ENCODE measurements around the gene PDE4D. TPM values are rescaled to one million over a fixed set of nuclear protein-coding genes. Genes with fewer than 3 reads are reported as not detected.

The PDE4D gene
- total RNA-seq, 4 donors from 2014 or later: 35.0 to 121 (median 63.4) TPM

DNA sequence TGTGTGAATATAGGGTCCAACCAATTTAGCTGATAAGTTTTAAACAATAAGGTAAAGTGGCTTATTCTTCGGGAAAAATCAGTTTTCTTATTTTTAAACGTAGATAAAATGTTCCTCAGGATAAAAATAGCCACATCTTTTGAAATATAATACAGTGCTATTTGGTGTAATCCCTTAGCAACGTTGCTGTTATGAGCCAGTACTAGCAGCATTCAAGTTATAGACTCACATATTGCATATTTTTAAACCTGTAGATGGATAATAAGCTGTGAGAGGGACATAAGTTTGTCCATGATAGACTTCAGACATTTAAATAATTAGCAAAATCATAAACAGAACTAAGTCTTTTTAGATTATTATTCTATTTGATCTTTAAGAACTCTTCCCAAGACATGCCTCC lies 6.3 kb downstream of the PDE4D start:
- no peaks in the 10 kb centered on the region for H3K36me3 ChIP-seq
- H3K27me3 ChIP-seq: peaks cover 9% of the 10 kb centered on the region
- TF ChIP-seq POLR2A (IDR thresholded peaks at IDR 0.05) (no peak), POLR2AphosphoS5 (IDR thresholded peaks at IDR 0.05) (no peak), EP300 (IDR thresholded peaks at IDR 0.05) (no peak)
- TF ChIP-seq, protein P1, sequence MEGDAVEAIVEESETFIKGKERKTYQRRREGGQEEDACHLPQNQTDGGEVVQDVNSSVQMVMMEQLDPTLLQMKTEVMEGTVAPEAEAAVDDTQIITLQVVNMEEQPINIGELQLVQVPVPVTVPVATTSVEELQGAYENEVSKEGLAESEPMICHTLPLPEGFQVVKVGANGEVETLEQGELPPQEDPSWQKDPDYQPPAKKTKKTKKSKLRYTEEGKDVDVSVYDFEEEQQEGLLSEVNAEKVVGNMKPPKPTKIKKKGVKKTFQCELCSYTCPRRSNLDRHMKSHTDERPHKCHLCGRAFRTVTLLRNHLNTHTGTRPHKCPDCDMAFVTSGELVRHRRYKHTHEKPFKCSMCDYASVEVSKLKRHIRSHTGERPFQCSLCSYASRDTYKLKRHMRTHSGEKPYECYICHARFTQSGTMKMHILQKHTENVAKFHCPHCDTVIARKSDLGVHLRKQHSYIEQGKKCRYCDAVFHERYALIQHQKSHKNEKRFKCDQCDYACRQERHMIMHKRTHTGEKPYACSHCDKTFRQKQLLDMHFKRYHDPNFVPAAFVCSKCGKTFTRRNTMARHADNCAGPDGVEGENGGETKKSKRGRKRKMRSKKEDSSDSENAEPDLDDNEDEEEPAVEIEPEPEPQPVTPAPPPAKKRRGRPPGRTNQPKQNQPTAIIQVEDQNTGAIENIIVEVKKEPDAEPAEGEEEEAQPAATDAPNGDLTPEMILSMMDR (IDR thresholded peaks at IDR 0.05): no peak
- H3K4me1 ChIP-seq: no peaks in the 10 kb centered on the region
- no peak overlapping the region for H3K27ac ChIP-seq
- no peak overlapping the region for H3K4me3 ChIP-seq
- H3K9me3 ChIP-seq: no peaks in the 10 kb centered on the region
- no peak for ATAC-seq
- 43 to 57% methylated on average over 3 of the region's 3 CpGs for whole genome bisulfite sequencing, 2 donors (ENCODE audit: low coverage in 1 of 2)

DNA sequence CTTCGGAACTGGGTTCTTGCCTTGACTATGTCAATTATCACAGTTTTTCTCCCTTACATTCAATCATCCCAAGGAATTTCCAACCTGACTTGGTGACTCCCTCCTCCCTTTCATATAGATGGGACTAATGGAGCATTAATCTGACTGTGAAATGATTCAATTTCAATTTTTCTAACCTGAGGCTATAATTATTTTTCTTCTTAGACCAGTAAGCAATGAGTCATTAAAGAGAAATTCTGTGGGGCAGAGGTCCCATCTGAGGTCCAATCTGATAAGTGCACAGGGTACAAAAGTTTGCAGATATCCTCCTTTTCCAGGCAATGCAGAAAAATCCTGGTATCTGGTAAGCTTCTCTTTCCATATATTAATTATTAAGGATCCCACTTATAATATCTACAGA lies 18.9 kb downstream of the PDE4D start:
- 86 to 100% methylated on average over 1 of the region's 1 CpG for WGBS, 2 donors (ENCODE audit: low coverage in 1 of 2)
- Histone ChIP-seq H3K4me1 (no peaks in the 10 kb centered on the region), H3K27ac (no peak overlapping the region), H3K9me3 (no peaks in the 10 kb centered on the region), H3K4me3 (no peak overlapping the region), H3K36me3 (no peaks in the 10 kb centered on the region), H3K27me3 (no peaks in the 10 kb centered on the region)
- TF ChIP-seq POLR2AphosphoS5 (IDR thresholded peaks at IDR 0.05) (no peak), EP300 (IDR thresholded peaks at IDR 0.05) (no peak)
- TF ChIP-seq, protein P1 (IDR thresholded peaks at IDR 0.05): no peak
- ATAC-seq: no peak

DNA sequence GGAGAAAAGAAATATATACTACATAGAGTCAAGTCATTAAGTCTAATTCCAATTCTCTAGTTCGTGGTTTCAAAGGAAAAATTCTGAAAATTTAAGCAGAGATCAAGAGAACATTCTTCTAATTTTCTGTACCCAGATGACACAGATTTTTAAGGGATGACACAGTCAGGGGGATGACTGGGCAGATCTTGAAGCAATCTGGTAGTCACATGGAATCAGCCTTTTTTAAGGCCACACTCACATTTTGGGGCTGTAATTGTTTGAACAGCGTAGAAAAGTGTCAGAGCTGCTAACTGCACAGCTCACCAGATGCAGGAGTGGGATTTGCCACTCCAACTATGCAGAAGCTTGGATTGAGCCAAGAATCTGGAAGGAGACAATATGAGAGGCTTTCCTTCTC lies 20.4 kb downstream of the PDE4D start:
- 65 to 93% methylated on average over 2 of the region's 2 CpGs for WGBS, 2 donors (ENCODE audit: low coverage in 1 of 2)
- H3K4me3 ChIP-seq: no peak overlapping the region
- ATAC-seq: no peak
- H3K27me3 ChIP-seq: no peaks in the 10 kb centered on the region
- no peak overlapping the region for H3K27ac ChIP-seq
- no peaks in the 10 kb centered on the region for H3K36me3 ChIP-seq
- H3K4me1 ChIP-seq: no peaks in the 10 kb centered on the region
- TF ChIP-seq, protein P1 (IDR thresholded peaks at IDR 0.05): no peak
- TF ChIP-seq EP300 (IDR thresholded peaks at IDR 0.05) (no peak), POLR2AphosphoS5 (IDR thresholded peaks at IDR 0.05) (no peak), POLR2A (IDR thresholded peaks at IDR 0.05) (no peak)
- H3K9me3 ChIP-seq: no peaks in the 10 kb centered on the region

DNA sequence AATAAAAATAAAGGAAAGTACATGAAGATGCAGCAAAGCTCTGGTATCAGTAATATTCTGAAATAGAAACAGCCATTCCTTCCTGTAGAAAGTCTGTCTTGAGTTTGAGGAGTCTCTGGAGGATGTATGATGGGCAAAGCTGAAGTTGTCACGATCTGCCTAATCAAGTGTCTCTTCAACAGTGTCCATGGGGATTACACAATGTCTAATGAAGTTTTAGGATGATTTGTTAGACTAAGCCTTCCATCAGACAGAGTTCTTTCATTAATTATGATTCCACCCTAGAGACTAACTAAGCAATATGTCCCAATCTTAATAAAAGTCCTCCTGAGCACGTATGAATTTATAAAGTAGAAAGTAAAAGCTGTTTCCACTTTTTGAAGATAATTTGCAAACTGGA lies 26.9 kb downstream of the PDE4D start:
- Histone ChIP-seq H3K9me3 (no peaks in the 10 kb centered on the region), H3K36me3 (no peaks in the 10 kb centered on the region), H3K27ac (no peak overlapping the region), H3K27me3 (no peaks in the 10 kb centered on the region), H3K4me3 (no peak overlapping the region), H3K4me1 (no peaks in the 10 kb centered on the region)
- 73 to 90% methylated on average over 2 of the region's 2 CpGs for WGBS, 2 donors (ENCODE audit: low coverage in 1 of 2)
- ATAC-seq: no peak
- TF ChIP-seq POLR2AphosphoS5 (IDR thresholded peaks at IDR 0.05) (no peak), POLR2A (IDR thresholded peaks at IDR 0.05) (no peak), EP300 (IDR thresholded peaks at IDR 0.05) (no peak)
- TF ChIP-seq, protein P1 (IDR thresholded peaks at IDR 0.05): no peak

DNA sequence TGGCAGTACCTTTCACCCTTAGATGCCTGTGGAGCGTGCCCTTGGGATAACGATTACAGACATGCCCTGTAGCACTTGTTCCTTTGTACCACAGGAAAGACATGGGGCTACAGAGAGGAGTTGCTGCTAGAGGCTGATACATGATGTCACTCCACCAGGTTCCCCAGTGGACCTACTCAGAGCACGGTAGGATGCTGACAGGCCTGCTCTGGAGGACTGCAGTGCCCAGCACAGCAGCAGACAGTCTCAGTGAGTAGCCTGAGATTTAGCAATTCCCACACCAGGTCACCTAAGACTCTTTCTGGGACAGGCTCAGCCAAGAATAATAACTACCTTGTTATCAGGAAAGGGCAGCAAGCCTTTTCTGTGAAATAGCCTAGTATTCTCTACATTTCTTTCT lies 28.8 kb downstream of the PDE4D start:
- Histone ChIP-seq H3K27ac (no peak overlapping the region), H3K4me3 (no peak overlapping the region), H3K9me3 (no peaks in the 10 kb centered on the region), H3K27me3 (no peaks in the 10 kb centered on the region), H3K36me3 (no peaks in the 10 kb centered on the region), H3K4me1 (no peaks in the 10 kb centered on the region)
- WGBS, 2 donors (ENCODE audit: low coverage in 1 of 2): 59 to 100% methylated on average over 1 to 2 of the region's 3 CpGs
- ATAC-seq: no peak
- TF ChIP-seq POLR2A (IDR thresholded peaks at IDR 0.05) (no peak), EP300 (IDR thresholded peaks at IDR 0.05) (no peak), POLR2AphosphoS5 (IDR thresholded peaks at IDR 0.05) (no peak)
- TF ChIP-seq, protein P1 (IDR thresholded peaks at IDR 0.05): no peak
